GM12878 (cell line): Measurements from ENCODE around the gene KIFAP3.

ENCODE experiments used
- CBX5 ChIP-seq: sonication (generic); IDR thresholded peaks from 2 replicates; pipeline ENCODE4 v1.6.1; 2016; ENCODE audit warnings: low read depth, moderate library complexity, mild to moderate bottlenecking, inconsistent platforms
- ESRRA ChIP-seq: IDR thresholded peaks from 2 replicates; pipeline ENCODE4 v1.6.1; 2012; ENCODE audit warnings: mild to moderate bottlenecking, low read length, improper control_type of control experiment
- EZH2 ChIP-seq: IDR thresholded peaks from 2 replicates; pipeline ENCODE4 v1.6.1; 2012; ENCODE audit warnings: low read depth, mild to moderate bottlenecking, control low read depth, inconsistent platforms, low read length, borderline replicate concordance; ENCODE audit not compliant: control insufficient read depth
- MXI1 ChIP-seq: fragments of 150-350 bp; IDR thresholded peaks from 2 replicates; pipeline ENCODE4 v1.6.1; 2011; ENCODE audit warnings: low read depth, mild to moderate bottlenecking, inconsistent platforms, low read length, improper control_type of control experiment
- POLR2A ChIP-seq: IDR thresholded peaks from 2 replicates; pipeline ENCODE4 v1.6.1; 2011; ENCODE audit warnings: low read depth, mild to moderate bottlenecking, low read length
- RUNX3 ChIP-seq: IDR thresholded peaks from 2 replicates; pipeline ENCODE4 v1.6.1; 2012; ENCODE audit warnings: low read length, inconsistent platforms
- SIX5 ChIP-seq: IDR thresholded peaks from 2 replicates; pipeline ENCODE4 v1.6.1; 2011; ENCODE audit warnings: mild to moderate bottlenecking, low read depth, low read length, moderate library complexity; ENCODE audit not compliant: severe bottlenecking
- SPI1 ChIP-seq: IDR thresholded peaks from 2 replicates; pipeline ENCODE4 v1.6.1; 2011; ENCODE audit warnings: low read depth, mild to moderate bottlenecking, low read length, moderate library complexity, borderline replicate concordance; ENCODE audit not compliant: insufficient read depth
- SUZ12 ChIP-seq: fragments of 200-600 bp; sonication (generic); IDR thresholded peaks from one replicate; pipeline ENCODE4 v1.6.1; 2018; ENCODE audit warnings: antibody characterized with exemption, mild to moderate bottlenecking; ENCODE audit not compliant: unreplicated experiment
- TF ChIP-seq, protein P1 (sequence below), 3 experiments: IDR thresholded peaks in 2 of 3; conservative IDR thresholded peaks in 1 of 3; 2 replicates each; pipeline ENCODE4 v1.5.1; 2011; ENCODE audit warnings: low read depth in 3 of 3, low read length in 3 of 3, mild to moderate bottlenecking in 3 of 3, control low read depth in 2 of 3, moderate library complexity in 2 of 3, inconsistent platforms in 1 of 3, mixed read lengths in 1 of 3; ENCODE audit not compliant: control insufficient read depth in 2 of 3, insufficient read depth in 1 of 3; ENCODE audit errors: extremely low read depth in 1 of 3
- TF ChIP-seq, protein P2 (sequence below): fragments of 450-650 bp; IDR thresholded peaks from 2 replicates; pipeline ENCODE4 v1.6.1; 2018; ENCODE audit warnings: borderline replicate concordance, mild to moderate bottlenecking; ENCODE audit not compliant: partially characterized antibody

DNA sequence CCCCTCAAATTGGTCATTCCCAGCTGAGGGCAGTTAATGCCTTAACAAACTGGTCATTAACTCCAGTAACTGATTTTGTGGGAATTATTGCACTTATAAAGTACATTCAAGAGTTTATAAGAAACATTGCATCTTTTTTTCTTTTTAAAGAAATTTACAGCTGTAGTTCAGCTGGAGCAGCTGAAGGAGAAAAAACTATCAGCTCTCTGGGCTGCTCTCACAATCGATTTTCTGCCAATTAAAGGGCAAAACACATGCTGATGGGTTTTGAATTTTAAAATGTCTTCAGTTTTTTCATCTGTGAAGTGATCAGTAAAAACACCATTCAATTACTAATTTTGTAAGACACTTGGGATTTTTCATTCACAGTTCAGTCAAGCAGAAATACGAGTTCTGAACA lies 74.7 kb downstream of the KIFAP3 start:
- TF ChIP-seq SPI1 (no peak), CBX5 (no peak), RUNX3 (no peak), EZH2 (no peak), ESRRA (no peak), SIX5 (no peak), SUZ12 (no peak), MXI1 (no peak), POLR2A (no peak)
- TF ChIP-seq, protein P1, sequence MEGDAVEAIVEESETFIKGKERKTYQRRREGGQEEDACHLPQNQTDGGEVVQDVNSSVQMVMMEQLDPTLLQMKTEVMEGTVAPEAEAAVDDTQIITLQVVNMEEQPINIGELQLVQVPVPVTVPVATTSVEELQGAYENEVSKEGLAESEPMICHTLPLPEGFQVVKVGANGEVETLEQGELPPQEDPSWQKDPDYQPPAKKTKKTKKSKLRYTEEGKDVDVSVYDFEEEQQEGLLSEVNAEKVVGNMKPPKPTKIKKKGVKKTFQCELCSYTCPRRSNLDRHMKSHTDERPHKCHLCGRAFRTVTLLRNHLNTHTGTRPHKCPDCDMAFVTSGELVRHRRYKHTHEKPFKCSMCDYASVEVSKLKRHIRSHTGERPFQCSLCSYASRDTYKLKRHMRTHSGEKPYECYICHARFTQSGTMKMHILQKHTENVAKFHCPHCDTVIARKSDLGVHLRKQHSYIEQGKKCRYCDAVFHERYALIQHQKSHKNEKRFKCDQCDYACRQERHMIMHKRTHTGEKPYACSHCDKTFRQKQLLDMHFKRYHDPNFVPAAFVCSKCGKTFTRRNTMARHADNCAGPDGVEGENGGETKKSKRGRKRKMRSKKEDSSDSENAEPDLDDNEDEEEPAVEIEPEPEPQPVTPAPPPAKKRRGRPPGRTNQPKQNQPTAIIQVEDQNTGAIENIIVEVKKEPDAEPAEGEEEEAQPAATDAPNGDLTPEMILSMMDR (IDR thresholded peaks at IDR 0.05 in 2 of 3, conservative IDR thresholded peaks at IDR 0.05 in 1 of 3; ENCODE audit: control insufficient read depth in 2 of 3, extremely low read depth in 1 of 3, insufficient read depth in 1 of 3, low read depth in 3 of 3, low read length in 3 of 3) = no peak
- TF ChIP-seq, protein P2, sequence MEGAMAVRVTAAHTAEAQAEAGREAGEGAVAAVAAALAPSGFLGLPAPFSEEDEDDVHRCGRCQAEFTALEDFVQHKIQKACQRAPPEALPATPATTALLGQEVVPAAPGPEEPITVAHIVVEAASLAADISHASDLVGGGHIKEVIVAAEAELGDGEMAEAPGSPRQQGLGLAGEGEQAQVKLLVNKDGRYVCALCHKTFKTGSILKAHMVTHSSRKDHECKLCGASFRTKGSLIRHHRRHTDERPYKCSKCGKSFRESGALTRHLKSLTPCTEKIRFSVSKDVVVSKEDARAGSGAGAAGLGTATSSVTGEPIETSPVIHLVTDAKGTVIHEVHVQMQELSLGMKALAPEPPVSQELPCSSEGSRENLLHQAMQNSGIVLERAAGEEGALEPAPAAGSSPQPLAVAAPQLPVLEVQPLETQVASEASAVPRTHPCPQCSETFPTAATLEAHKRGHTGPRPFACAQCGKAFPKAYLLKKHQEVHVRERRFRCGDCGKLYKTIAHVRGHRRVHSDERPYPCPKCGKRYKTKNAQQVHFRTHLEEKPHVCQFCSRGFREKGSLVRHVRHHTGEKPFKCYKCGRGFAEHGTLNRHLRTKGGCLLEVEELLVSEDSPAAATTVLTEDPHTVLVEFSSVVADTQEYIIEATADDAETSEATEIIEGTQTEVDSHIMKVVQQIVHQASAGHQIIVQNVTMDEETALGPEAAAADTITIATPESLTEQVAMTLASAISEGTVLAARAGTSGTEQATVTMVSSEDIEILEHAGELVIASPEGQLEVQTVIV = no peak
